ENCODE measurements around the gene SIPA1L3.
"Not testable (repeated sequence)": the region's sequence is repeated elsewhere in the genome, so short reads cannot be mapped to it uniquely, and the experiment has no call there.

SIPA1L3 gene

GRCh38 chr19:38218204-38218603 is 311.2 kb downstream of the SIPA1L3 start:
- in situ Hi-C loops (cut with HindIII; ENCODE audit: low sequenced_read_pairs) = loop anchor here (5.0 kb wide), 1 partner anchor 321 kb away; no protein-coding TSS in a partner anchor

DNA sequence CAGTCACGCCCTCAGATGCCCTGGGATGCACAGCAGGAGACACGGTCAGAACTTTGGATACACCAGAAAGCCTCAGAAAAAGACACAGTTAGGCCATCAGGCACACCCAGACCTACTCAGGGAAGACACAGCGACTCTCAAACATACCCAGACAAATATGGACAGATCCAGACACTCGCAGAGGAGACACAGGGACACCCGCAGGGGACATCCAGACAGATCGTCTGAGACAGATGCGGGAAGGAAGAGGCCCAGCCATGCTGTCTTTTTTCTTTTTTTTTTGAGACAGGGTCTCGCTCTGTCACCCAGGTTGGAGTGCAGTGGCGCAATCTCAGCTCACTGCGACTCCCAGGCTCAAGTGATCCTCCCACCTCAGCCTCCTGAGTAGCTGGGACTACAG is 312.2 kb downstream of the SIPA1L3 start:
- in situ Hi-C loops (cut with HindIII; ENCODE audit: low sequenced_read_pairs) = loop anchor here (5.0 kb wide), 1 partner anchor 322 kb away; no protein-coding TSS in a partner anchor

DNA sequence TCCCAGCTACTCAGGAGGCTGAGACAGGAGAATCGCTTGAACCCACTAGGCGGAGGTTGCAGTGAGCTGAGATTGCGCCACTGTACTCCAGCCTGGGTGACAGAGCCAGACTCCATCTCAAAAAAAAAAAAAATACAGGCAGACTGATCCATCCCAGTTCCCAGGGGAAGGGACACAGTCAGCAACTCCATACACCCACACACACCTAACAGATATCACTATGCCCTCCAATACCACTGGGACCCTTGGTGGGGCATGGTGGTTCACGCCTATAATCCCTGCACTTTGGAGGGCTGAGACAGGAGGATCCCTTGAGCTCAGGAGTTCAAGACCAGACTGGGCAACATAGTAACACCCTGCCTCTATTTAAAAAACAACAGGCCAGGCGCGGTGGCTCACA is 314.4 kb downstream of the SIPA1L3 start:
- in situ Hi-C loops (cut with HindIII; ENCODE audit: low sequenced_read_pairs) = no loop called here

- in situ Hi-C loops (cut with HindIII; ENCODE audit: low sequenced_read_pairs) = no loop called here
Measured at GRCh38 chr19:38221919-38222830, 315.2 kb downstream of the SIPA1L3 start.

GRCh38 chr19:38223119-38223523 is 316.1 kb downstream of the SIPA1L3 start:
- in situ Hi-C loops (cut with HindIII; ENCODE audit: low sequenced_read_pairs) = no loop called here

DNA sequence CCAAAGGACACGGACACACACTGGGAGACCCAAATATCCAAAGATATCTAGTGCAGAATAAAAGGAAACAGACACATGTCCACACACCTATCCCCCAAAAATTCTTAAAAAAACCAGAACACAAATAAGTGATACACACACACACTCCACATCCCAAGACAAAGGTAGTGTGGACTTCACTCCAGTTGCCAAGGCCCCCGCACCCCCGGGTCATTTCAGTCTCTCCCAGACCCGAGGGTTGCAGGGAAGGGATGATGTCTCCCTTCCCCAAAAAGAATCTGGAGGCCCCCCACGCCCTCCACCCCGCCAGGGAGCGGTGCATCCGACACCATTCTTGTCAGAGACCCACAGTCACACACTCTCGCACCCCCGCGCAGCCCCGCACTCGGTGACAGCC is 316.6 kb downstream of the SIPA1L3 start:
- in situ Hi-C loops (cut with HindIII; ENCODE audit: low sequenced_read_pairs) = no loop called here

- in situ Hi-C loops (cut with HindIII; ENCODE audit: low sequenced_read_pairs) = no loop called here
Measured at GRCh38 chr19:38224014-38224862, 317.2 kb downstream of the SIPA1L3 start, which contains the start of gene DPF1. Gene DPF1, minus strand, starts transcription at chr19:38224222. Its CDS starts 80 bp downstream, at chr19:38224142.

GRCh38 chr19:38224863-38225218 is 317.8 kb downstream of the SIPA1L3 start:
- in situ Hi-C loops (cut with HindIII; ENCODE audit: low sequenced_read_pairs) = not testable (repeated sequence)

GRCh38 chr19:38227287-38228004 is 320.4 kb downstream of the SIPA1L3 start:
- in situ Hi-C loops (cut with HindIII; ENCODE audit: low sequenced_read_pairs) = no loop called here

- in situ Hi-C loops (cut with HindIII; ENCODE audit: low sequenced_read_pairs) = no loop called here
Measured at GRCh38 chr19:38228005-38228377, 321.0 kb downstream of the SIPA1L3 start.

DNA sequence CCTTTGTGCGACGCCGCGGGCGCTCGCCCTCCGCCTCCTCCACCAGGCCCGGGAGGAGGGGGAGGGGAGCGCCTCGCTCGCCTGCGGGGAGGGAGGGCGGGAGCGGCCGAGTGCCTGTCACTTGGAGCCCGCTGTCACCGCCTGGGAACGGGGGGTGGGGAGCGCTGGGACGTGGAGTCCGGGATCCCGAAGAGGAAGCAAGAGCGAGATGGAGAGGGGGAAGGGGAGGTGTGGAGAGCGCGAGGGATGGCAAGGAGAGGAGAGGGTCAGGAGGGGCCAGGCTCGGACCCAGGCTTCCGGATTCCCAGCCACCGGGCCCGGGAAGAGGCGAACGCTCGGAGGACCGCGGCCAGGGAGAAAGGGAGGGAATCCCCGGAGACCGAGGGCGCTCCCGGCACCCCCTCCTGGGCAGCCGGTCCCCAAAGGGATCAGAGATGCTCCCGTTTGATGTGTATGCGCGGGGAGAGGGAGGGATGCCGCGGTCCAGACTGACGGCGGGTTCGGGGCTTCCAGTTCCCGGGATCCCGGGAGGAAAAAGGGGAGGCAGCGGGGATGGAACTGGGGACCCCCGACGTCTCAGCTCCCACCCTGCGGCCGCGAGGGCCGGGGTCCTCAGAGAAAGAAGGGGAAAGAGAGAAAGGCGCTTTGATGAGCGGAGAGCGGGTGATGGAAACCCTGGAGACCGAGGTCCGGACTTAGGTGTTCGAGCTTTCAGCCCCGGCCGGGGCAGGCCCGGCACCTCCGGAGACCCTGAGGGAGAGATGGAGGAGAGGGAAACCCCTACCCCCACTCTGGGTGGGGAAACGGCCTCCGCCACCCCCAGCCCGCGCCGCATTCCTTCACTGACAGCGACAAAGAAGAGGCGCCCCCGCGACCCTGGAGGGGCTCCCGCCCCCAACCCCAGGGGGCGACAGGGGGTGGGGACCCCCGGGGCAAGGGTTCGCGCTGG is 321.8 kb downstream of the SIPA1L3 start:
- in situ Hi-C loops (cut with HindIII; ENCODE audit: low sequenced_read_pairs) = no loop called here

DNA sequence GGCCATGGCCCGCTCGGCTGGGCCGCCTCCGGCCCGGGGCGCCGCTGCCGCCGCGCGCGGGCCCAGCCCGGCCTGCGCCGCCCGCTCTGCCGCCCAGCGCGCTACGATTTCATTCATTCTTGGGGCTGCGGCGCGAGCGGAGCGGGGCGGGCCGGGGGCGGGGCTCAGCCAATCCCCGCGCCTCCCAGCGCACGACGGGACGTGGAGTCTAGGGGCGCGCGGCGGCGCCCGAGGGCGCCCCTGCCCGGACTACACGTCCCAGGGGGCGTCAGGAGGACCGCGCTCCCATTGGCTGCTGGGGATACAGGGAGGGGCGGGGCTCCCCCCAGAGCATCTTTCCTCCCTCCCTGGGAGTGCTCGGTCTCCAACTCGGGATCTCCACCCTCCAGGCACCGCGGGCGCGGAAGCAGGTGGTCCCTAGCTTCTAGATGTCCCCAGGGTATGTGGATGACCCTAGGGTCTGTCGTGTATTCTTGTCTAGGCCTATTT is 322.6 kb downstream of the SIPA1L3 start:
- in situ Hi-C loops (cut with HindIII; ENCODE audit: low sequenced_read_pairs) = loop anchor here (5.0 kb wide), 3 partner anchors 38 to 128 kb away; no protein-coding TSS in a partner anchor

GRCh38 chr19:38230506-38231133 is 323.6 kb downstream of the SIPA1L3 start:
- in situ Hi-C loops (cut with HindIII; ENCODE audit: low sequenced_read_pairs) = loop anchor here (5.0 kb wide), 3 partner anchors 37 to 127 kb away; no protein-coding TSS in a partner anchor

DNA sequence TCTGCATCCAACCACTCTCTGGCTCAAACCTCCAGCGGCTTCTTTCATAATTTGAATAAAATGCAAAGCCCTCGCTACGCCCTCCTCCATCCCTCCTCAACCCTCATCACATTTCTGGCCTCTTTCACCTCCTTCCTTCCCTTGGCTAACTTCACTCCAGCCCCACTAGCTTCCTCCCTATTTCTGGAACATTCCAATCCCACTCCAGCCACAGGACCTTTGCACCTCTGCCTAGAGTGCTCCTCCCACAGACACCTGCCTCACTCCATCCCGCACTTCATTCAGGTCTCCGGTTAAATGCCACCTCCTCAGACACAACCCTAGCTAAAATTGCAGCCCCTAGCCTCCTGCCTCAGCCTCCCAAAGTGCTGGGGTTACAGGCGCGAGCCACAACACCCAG is 324.9 kb downstream of the SIPA1L3 start:
- in situ Hi-C loops (cut with HindIII; ENCODE audit: low sequenced_read_pairs) = loop anchor here (5.0 kb wide), 3 partner anchors 35 to 125 kb away; no protein-coding TSS in a partner anchor

DNA sequence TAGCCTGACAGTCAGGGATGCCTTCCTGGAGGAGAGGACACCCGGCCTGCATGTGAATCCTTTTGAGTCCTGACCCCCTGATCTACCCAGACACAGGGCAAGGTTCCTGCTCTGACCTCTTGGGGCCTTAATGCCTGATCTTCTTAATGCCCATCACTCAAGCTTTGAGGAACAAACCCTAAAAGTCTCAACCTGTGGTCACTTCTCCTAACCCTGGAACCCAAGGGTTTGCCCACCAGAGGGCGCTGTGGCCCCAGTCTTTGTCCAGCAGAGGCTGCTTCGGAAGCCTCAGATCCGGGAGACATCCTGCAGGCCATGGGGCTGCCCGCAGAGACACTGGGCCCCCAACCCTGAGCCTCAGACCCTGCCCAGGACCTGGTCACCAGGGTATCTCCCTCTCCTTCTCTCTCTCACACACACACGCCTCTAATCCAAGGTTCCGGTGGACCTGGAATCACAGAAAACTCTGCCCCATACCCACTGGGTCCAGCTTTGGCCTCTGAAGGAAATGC is 326.8 kb downstream of the SIPA1L3 start:
- in situ Hi-C loops (cut with HindIII; ENCODE audit: low sequenced_read_pairs) = loop anchor here (5.0 kb wide), 3 partner anchors 34 to 124 kb away; no protein-coding TSS in a partner anchor

DNA sequence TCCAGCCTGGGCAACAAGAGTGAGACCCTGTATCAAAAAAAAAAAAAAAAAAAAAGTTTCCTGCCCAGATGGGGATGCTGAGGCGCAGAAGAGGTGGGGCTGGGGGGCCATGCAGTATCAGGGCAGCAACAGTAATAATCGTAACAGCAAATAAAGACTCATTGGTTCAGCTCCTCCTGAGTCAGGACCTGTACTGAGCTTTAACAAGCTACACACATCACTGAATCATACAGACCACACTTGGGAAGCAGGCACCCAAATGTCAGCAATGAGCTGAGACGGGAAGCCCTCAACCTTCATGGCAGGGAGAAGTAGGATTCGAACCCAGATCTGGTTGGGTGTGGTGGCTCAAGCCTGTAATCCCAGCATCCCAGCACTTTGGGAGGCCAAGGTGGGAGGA is 327.6 kb downstream of the SIPA1L3 start:
- in situ Hi-C loops (cut with HindIII; ENCODE audit: low sequenced_read_pairs) = loop anchor here (5.0 kb wide), 3 partner anchors 33 to 123 kb away; no protein-coding TSS in a partner anchor

DNA sequence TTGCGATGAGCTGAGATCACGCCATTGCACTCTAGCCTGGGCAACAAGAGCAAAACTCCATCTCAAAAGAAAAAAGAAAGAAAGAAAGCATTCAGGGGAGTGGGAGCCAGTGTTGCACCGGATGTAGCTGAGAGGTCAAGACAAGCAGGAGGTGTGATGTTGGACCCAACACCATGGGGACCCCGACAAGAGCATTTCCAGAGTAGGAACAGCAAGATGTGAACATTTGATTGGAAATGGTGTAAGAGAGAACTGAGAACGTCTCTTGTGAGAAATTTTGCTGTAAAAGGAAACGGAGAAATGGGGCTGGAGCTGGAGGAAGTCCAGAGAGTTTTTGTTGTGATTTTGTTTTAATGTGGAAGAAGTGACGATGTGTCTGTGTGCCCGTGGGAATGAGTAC is 332.8 kb downstream of the SIPA1L3 start:
- in situ Hi-C loops (cut with HindIII; ENCODE audit: low sequenced_read_pairs) = no loop called here

- in situ Hi-C loops (cut with HindIII; ENCODE audit: low sequenced_read_pairs) = no loop called here
Measured at GRCh38 chr19:38243279-38243673, 336.3 kb downstream of the SIPA1L3 start.
